Hepatocyte (in vitro differentiated cells): ENCODE data around the gene IQGAP2. TPM values are rescaled to one million over a fixed set of nuclear protein-coding genes. Genes with fewer than 3 reads are reported as not detected.
A peak's percentile ranks its signal among the peaks of the same experiment; 100 is the strongest.

Source experiments
- DNase-seq: peaks from one replicate; pipeline ENCODE4 v3.0.0-alpha.2; 2016; ENCODE audit warnings: low spot score
- H2AFZ ChIP-seq: fragments of 200-600 bp; sonication (generic); 2 replicates; pipeline ENCODE4 v1.6.0; 2016; ENCODE audit warnings: antibody characterized with exemption, mild to moderate bottlenecking
- H3K27ac ChIP-seq: fragments of 200-600 bp; sonication (generic); 2 replicates; pipeline ENCODE4 v1.5.1; 2016; ENCODE audit warnings: mild to moderate bottlenecking
- H3K27me3 ChIP-seq: fragments of 200-600 bp; sonication (generic); 2 replicates; pipeline ENCODE4 v1.6.1; 2016
- H3K36me3 ChIP-seq: fragments of 200-600 bp; sonication (generic); replicated peaks from 2 replicates; pipeline ENCODE4 v1.5.1; 2016; ENCODE audit warnings: low read depth; ENCODE audit not compliant: insufficient read depth
- H3K4me1 ChIP-seq: fragments of 200-600 bp; sonication (generic); 2 replicates; pipeline ENCODE4 v1.5.1; 2016; ENCODE audit warnings: mild to moderate bottlenecking, moderate library complexity; ENCODE audit not compliant: insufficient read depth
- H3K4me2 ChIP-seq: fragments of 200-600 bp; sonication (generic); 2 replicates; pipeline ENCODE4 v1.6.0; 2016
- H3K4me3 ChIP-seq: fragments of 200-600 bp; sonication (generic); 2 replicates; pipeline ENCODE4 v1.5.1; 2016; ENCODE audit warnings: mild to moderate bottlenecking
- H3K79me2 ChIP-seq: fragments of 200-600 bp; sonication (generic); 2 replicates; pipeline ENCODE4 v1.6.0; 2017; ENCODE audit warnings: mild to moderate bottlenecking
- H3K9me2 ChIP-seq: fragments of 200-600 bp; sonication (generic); replicated peaks from 2 replicates; pipeline ENCODE4 v1.6.0; 2017; ENCODE audit warnings: mild to moderate bottlenecking; ENCODE audit not compliant: insufficient read depth
- H3K9me3 ChIP-seq: fragments of 200-600 bp; sonication (generic); 2 replicates; pipeline ENCODE4 v1.5.1; 2016; ENCODE audit warnings: low read depth, mild to moderate bottlenecking
- H4K20me1 ChIP-seq: fragments of 200-600 bp; sonication (generic); 2 replicates; pipeline ENCODE4 v1.6.0; 2016; ENCODE audit warnings: mild to moderate bottlenecking; ENCODE audit not compliant: insufficient read depth, poor library complexity, severe bottlenecking
- EZH2 ChIP-seq: fragments of 200-600 bp; sonication (generic); IDR thresholded peaks from 2 replicates; pipeline ENCODE4 v1.6.1; 2016; ENCODE audit warnings: antibody characterized with exemption, mild to moderate bottlenecking, borderline replicate concordance
- EZH2phosphoT487 ChIP-seq: fragments of 200-600 bp; sonication (generic); IDR thresholded peaks from one replicate; pipeline ENCODE4 v1.6.1; 2018; ENCODE audit warnings: antibody characterized with exemption, mild to moderate bottlenecking, low read depth, moderate library complexity; ENCODE audit not compliant: unreplicated experiment, severe bottlenecking
- WGBS: methylation state at CpG from one replicate; pipeline ENCODE4 v1.1.6; 2016; ENCODE audit warnings: low lambda C conversion rate; ENCODE audit errors: missing lambda C conversion rate; 5-methylcytosine and 5-hydroxymethylcytosine counted together
- polyA plus RNA-seq: library from polyadenylated mRNA; unstranded; fragments of >200 nt; fragmentation: Nextera tagmentation; extraction: Ambion mirVana; gene quantifications from 2 replicates; pipeline ENCODE4 v1.2.1, GENCODE V29; 2016
- total RNA-seq: library from RNA; depleted of rRNA; stranded (reverse); fragments of >200 nt; gene quantifications from 2 replicates; pipeline ENCODE4 v1.2.3, GENCODE V29; 2014
- TF ChIP-seq, protein P1 (sequence below): fragments of 200-600 bp; sonication (generic); IDR thresholded peaks from 2 replicates; pipeline ENCODE4 v1.5.1; 2016; ENCODE audit warnings: antibody characterized with exemption, mild to moderate bottlenecking; ENCODE audit not compliant: poor library complexity

The IQGAP2 gene
- total and polyA plus RNA-seq, 2 experiments from 2014 or later: 37.2 to 78.9 TPM

DNA sequence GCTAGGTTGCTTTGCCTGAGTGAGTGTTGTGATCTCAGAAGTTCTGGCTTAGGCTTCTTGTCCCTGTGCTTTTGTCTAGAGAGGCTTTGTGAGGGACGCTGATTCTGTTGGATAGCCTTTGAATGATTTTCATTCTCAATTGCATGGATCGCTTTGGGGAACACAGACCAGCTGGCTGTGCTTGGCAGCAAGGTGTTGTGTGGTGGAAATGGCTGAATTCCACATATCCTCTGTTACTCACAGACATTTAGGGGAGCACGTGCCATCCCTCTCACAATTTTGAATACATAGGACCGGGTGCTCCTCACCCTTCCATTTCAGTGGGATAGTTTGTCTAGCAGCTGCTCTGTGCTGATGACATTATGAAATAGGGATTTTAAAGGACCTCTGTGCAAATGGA is 76.2 kb downstream of the IQGAP2 start:
- Histone ChIP-seq H3K4me1 (peaks cover 27% of the 10 kb centered on the region), H3K36me3 (no peaks in the 10 kb centered on the region), H3K9me2 (no peaks in the 10 kb centered on the region), H3K79me2 (peaks cover 40% of the 10 kb centered on the region), H3K27me3 (no peaks in the 10 kb centered on the region), H2AFZ (no peak overlapping the region), H4K20me1 (no peaks in the 10 kb centered on the region), H3K4me3 (no peak overlapping the region), H3K9me3 (no peaks in the 10 kb centered on the region), H3K4me2 (peak overlapping the region; percentile 24), H3K27ac (peak overlapping the region; percentile 85)
- no peak for DNase-seq
- TF ChIP-seq EZH2: no peak
- TF ChIP-seq EZH2phosphoT487: no peak
- TF ChIP-seq, protein P1, sequence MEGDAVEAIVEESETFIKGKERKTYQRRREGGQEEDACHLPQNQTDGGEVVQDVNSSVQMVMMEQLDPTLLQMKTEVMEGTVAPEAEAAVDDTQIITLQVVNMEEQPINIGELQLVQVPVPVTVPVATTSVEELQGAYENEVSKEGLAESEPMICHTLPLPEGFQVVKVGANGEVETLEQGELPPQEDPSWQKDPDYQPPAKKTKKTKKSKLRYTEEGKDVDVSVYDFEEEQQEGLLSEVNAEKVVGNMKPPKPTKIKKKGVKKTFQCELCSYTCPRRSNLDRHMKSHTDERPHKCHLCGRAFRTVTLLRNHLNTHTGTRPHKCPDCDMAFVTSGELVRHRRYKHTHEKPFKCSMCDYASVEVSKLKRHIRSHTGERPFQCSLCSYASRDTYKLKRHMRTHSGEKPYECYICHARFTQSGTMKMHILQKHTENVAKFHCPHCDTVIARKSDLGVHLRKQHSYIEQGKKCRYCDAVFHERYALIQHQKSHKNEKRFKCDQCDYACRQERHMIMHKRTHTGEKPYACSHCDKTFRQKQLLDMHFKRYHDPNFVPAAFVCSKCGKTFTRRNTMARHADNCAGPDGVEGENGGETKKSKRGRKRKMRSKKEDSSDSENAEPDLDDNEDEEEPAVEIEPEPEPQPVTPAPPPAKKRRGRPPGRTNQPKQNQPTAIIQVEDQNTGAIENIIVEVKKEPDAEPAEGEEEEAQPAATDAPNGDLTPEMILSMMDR: no peak
- 98% methylated on average over 4 of the region's 4 CpGs for WGBS

DNA sequence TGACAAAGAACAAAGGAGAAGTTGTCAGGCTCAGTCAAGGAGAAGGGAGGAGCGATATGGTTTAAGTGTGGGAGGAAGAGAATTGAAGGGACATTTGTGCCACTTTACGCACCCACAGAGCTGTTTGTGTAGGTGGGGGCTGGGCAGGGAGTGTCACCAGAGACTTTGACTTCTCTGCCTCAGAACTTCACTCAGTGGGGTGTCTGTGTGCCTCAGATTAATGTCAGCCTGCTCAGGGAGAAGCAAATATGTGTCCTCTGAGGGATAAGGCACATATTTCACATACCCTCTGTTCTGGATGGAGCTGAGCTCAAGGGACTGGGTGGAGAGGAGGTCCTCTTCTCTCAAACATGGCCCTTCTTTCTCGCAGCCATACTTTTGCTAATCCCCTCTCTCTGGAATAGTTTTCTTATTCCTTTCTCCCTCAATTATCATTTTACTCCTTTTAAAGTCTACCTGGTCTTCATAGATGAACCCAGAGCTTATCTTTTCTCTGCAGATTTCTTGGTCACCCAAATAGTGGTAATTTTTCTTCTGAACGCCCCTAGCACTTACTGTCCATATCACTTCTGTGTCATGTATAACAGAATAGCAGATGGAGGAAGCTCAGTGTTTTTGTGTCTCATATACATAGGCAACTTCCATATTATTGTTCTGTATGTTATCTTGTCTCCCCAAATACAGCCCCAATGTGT is 77.0 kb downstream of the IQGAP2 start:
- TF ChIP-seq EZH2 (no peak), EZH2phosphoT487 (no peak)
- TF ChIP-seq, protein P1: no peak
- no peaks in the 10 kb centered on the region for H3K9me2 ChIP-seq
- no peaks in the 10 kb centered on the region for H3K27me3 ChIP-seq
- peak; percentile 39 for DNase-seq
- H3K79me2 ChIP-seq: peaks cover 45% of the 10 kb centered on the region
- no peak overlapping the region for H3K4me2 ChIP-seq
- no peak overlapping the region for H2AFZ ChIP-seq
- peaks cover 27% of the 10 kb centered on the region for H3K4me1 ChIP-seq
- WGBS: 76% methylated on average over 4 of the region's 4 CpGs
- no peak overlapping the region for H3K4me3 ChIP-seq
- peak overlapping the region; percentile 85 for H3K27ac ChIP-seq
- H3K9me3 ChIP-seq: no peaks in the 10 kb centered on the region
- H3K36me3 ChIP-seq: no peaks in the 10 kb centered on the region
- H4K20me1 ChIP-seq: no peaks in the 10 kb centered on the region

DNA sequence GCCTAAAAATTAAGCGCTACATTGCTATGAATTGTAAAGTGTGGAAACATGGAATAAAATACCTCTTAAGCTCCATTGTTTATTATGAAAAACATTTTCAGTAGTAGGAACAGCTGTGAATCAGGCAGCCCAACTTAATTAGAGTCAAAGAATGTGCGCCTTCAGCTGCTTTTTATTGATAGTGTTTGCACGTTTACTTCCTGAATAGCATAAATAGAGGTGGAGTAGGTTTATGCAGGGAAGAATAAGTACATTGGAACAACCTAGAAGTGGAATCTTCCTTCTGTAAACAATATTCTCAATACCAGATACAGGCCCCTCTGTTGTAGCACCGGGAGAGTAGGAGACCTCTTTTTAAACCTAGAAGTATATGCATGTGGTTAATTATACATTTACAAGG is 79.9 kb downstream of the IQGAP2 start:
- no peak overlapping the region for H2AFZ ChIP-seq
- WGBS: 77% methylated on average over 4 of the region's 4 CpGs
- no peaks in the 10 kb centered on the region for H3K9me2 ChIP-seq
- H3K4me2 ChIP-seq: no peak overlapping the region
- H3K27me3 ChIP-seq: no peaks in the 10 kb centered on the region
- no peaks in the 10 kb centered on the region for H3K9me3 ChIP-seq
- peaks cover 39% of the 10 kb centered on the region for H3K79me2 ChIP-seq
- H3K36me3 ChIP-seq: no peaks in the 10 kb centered on the region
- H3K4me3 ChIP-seq: no peak overlapping the region
- H3K27ac ChIP-seq: no peak overlapping the region
- H3K4me1 ChIP-seq: peaks cover 16% of the 10 kb centered on the region
- H4K20me1 ChIP-seq: no peaks in the 10 kb centered on the region
- TF ChIP-seq, protein P1: no peak
- TF ChIP-seq EZH2phosphoT487: no peak
- no peak for TF ChIP-seq EZH2
- DNase-seq: no peak
